HEK293 (cell line): ENCODE results near the gene IER3IP1.

ENCODE experiments used
- CTCF ChIA-PET: fragments of 350-600 bp; formaldehyde crosslinking; extraction: SDS; loops from one replicate; lab custom pipeline; 2021; ENCODE audit warnings: antibody characterized with exemption; lab: Yijun Ruan, JAX
- POLR2A ChIA-PET: fragments of 300-600 bp; formaldehyde crosslinking; extraction: SDS; loops from one replicate; lab custom pipeline; 2020; ENCODE audit warnings: antibody characterized with exemption, inconsistent platforms; lab: Yijun Ruan, JAX
- H3K27ac ChIP-seq: fragments of 200-500 bp; sonication (Bioruptor generic); 2 replicates; pipeline ENCODE4 v1.5.1; 2014; ENCODE audit warnings: low read depth, low read length, control low read depth, inconsistent platforms; ENCODE audit errors: extremely low read depth
- H3K36me3 ChIP-seq, 2 experiments: fragments of 200-500 bp in 1 of 2; sonication (Bioruptor generic) in 1 of 2; 1 replicate in 1 of 2; 2 replicates in 1 of 2; pipeline ENCODE4 v1.5.1; 2014 to 2017; ENCODE audit warnings: inconsistent platforms in 2 of 2, low read length in 2 of 2; ENCODE audit not compliant: control insufficient read depth in 2 of 2, insufficient read depth in 1 of 2
- H3K4me1 ChIP-seq: fragments of 200-500 bp; sonication (Bioruptor generic); 2 replicates; pipeline ENCODE4 v1.5.1; 2014; ENCODE audit warnings: mild to moderate bottlenecking, low read length, inconsistent platforms; ENCODE audit not compliant: control insufficient read depth, insufficient read depth
- H3K4me3 ChIP-seq: 2 replicates; pipeline ENCODE4 v1.5.1; 2011; ENCODE audit warnings: low read depth, mild to moderate bottlenecking, control low read depth, low read length, moderate library complexity
- H3K9me3 ChIP-seq: fragments of 200-500 bp; sonication (Bioruptor generic); 2 replicates; pipeline ENCODE4 v1.5.1; 2014; ENCODE audit warnings: low read depth, low read length, inconsistent platforms; ENCODE audit not compliant: control insufficient read depth, insufficient read depth
- FEZF1 ChIP-seq: fragments of 450-650 bp; formaldehyde crosslinking; IDR thresholded peaks from 2 replicates; pipeline ENCODE4 v1.5.1; 2016; ENCODE audit warnings: missing biosample characterization, missing genetic modification characterization
- OVOL3 ChIP-seq: fragments of 450-650 bp; formaldehyde crosslinking; IDR thresholded peaks from 2 replicates; pipeline ENCODE4 v1.5.1; 2016; ENCODE audit warnings: missing biosample characterization, missing genetic modification characterization
- SP3 ChIP-seq: fragments of 450-650 bp; formaldehyde crosslinking; IDR thresholded peaks from 2 replicates; pipeline ENCODE4 v1.5.1; 2016; ENCODE audit warnings: missing biosample characterization, missing genetic modification characterization
- ZBTB8A ChIP-seq: fragments of 450-650 bp; formaldehyde crosslinking; IDR thresholded peaks from 2 replicates; pipeline ENCODE4 v1.5.1; 2016; ENCODE audit warnings: missing biosample characterization, missing genetic modification characterization
- ZNF114 ChIP-seq: fragments of 450-650 bp; formaldehyde crosslinking; IDR thresholded peaks from 2 replicates; pipeline ENCODE4 v1.5.0; 2017; ENCODE audit warnings: missing biosample characterization, missing genetic modification characterization
- ZNF24 ChIP-seq: fragments of 450-650 bp; formaldehyde crosslinking; IDR thresholded peaks from 2 replicates; pipeline ENCODE4 v1.5.1; 2016; ENCODE audit warnings: missing biosample characterization, missing genetic modification characterization
- ZNF548 ChIP-seq: fragments of 450-650 bp; formaldehyde crosslinking; IDR thresholded peaks from 2 replicates; pipeline ENCODE4 v1.5.1; 2016; ENCODE audit warnings: missing biosample characterization, missing genetic modification characterization
- ZNF560 ChIP-seq: fragments of 450-650 bp; formaldehyde crosslinking; IDR thresholded peaks from 2 replicates; pipeline ENCODE4 v1.5.1; 2017; ENCODE audit warnings: missing biosample characterization, missing genetic modification characterization, borderline replicate concordance
- ZNF561 ChIP-seq: fragments of 450-650 bp; IDR thresholded peaks from 2 replicates; pipeline ENCODE4 v1.5.1; 2018; ENCODE audit warnings: missing biosample characterization, missing genetic modification characterization, borderline replicate concordance
- ZNF701 ChIP-seq: fragments of 450-650 bp; formaldehyde crosslinking; IDR thresholded peaks from 2 replicates; pipeline ENCODE4 v1.5.1; 2016; ENCODE audit warnings: missing biosample characterization, missing genetic modification characterization
- TF ChIP-seq, protein P1 (sequence below): sonication (generic); formaldehyde crosslinking; IDR thresholded peaks from 2 replicates; pipeline ENCODE4 v1.8.1; 2022; ENCODE audit warnings: mild to moderate bottlenecking, moderate library complexity, missing genetic modification reagents
- TF ChIP-seq, protein P2 (sequence below): fragments of 450-650 bp; formaldehyde crosslinking; IDR thresholded peaks from 2 replicates; pipeline ENCODE4 v1.5.1; 2016; ENCODE audit warnings: missing biosample characterization, missing genetic modification characterization
- TF ChIP-seq, protein P3 (sequence below): fragments of 450-650 bp; formaldehyde crosslinking; IDR thresholded peaks from 2 replicates; pipeline ENCODE4 v1.5.1; 2016; ENCODE audit warnings: missing biosample characterization, missing genetic modification characterization, borderline replicate concordance
- TF ChIP-seq, protein P4 (sequence below): fragments of 450-650 bp; formaldehyde crosslinking; IDR thresholded peaks from 2 replicates; pipeline ENCODE4 v1.5.1; 2017; ENCODE audit warnings: missing biosample characterization, mild to moderate bottlenecking, missing genetic modification characterization, moderate library complexity
- TF ChIP-seq, protein P5 (sequence below): fragments of 450-650 bp; formaldehyde crosslinking; IDR thresholded peaks from 2 replicates; pipeline ENCODE4 v1.5.1; 2016; ENCODE audit warnings: missing biosample characterization, missing genetic modification characterization

The IER3IP1 gene

DNA sequence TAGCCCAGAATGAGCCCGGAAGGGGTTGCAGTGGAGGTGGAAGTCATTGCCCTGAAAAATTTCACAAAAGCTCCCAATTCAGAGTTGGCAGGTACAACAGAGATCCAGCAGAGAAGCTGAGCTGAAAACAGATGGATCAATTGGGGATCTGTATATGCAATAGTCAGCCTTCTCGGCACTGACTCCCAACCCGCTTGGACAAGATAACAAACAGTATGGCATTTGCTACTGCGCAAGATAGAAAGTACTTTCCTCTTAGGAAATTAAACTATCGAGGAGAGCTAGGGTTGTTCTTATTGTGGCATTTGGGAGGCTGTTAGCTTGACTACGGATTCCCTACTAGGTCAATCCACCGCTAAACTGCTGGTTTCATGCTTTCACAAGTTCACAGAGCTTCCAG is 11.6 kb upstream of the IER3IP1 start:
- no peaks in the 10 kb centered on the region for H3K4me1 ChIP-seq
- H3K4me3 ChIP-seq, result no peak overlapping the region
- POLR2A ChIA-PET, result no interaction called here
- CTCF ChIA-PET, result interaction anchor here (0.7 to 2.3 kb wide), 4 partner anchors 17 to 585 kb away, joined by 3 to 10 read pairs (median 4); no protein-coding TSS in a partner anchor
- H3K27ac ChIP-seq, result no peak overlapping the region
- no peaks in the 10 kb centered on the region for H3K9me3 ChIP-seq
- no peaks in the 10 kb centered on the region for H3K36me3 ChIP-seq
- TF ChIP-seq, protein P1, sequence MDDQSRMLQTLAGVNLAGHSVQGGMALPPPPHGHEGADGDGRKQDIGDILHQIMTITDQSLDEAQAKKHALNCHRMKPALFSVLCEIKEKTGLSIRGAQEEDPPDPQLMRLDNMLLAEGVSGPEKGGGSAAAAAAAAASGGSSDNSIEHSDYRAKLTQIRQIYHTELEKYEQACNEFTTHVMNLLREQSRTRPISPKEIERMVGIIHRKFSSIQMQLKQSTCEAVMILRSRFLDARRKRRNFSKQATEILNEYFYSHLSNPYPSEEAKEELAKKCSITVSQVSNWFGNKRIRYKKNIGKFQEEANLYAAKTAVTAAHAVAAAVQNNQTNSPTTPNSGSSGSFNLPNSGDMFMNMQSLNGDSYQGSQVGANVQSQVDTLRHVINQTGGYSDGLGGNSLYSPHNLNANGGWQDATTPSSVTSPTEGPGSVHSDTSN (CRISPR knock-in tag), result no peak
- no peak for TF ChIP-seq ZNF548 (tag by site-specific recombination)
- TF ChIP-seq ZNF24 (tag by site-specific recombination), result no peak
- no peak for TF ChIP-seq ZNF560 (tag by site-specific recombination)
- TF ChIP-seq ZNF114 (tag by site-specific recombination), result no peak
- no peak for TF ChIP-seq FEZF1 (tag by site-specific recombination)
- TF ChIP-seq, protein P2, sequence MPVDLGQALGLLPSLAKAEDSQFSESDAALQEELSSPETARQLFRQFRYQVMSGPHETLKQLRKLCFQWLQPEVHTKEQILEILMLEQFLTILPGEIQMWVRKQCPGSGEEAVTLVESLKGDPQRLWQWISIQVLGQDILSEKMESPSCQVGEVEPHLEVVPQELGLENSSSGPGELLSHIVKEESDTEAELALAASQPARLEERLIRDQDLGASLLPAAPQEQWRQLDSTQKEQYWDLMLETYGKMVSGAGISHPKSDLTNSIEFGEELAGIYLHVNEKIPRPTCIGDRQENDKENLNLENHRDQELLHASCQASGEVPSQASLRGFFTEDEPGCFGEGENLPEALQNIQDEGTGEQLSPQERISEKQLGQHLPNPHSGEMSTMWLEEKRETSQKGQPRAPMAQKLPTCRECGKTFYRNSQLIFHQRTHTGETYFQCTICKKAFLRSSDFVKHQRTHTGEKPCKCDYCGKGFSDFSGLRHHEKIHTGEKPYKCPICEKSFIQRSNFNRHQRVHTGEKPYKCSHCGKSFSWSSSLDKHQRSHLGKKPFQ (tag by site-specific recombination), result no peak
- TF ChIP-seq, protein P3, sequence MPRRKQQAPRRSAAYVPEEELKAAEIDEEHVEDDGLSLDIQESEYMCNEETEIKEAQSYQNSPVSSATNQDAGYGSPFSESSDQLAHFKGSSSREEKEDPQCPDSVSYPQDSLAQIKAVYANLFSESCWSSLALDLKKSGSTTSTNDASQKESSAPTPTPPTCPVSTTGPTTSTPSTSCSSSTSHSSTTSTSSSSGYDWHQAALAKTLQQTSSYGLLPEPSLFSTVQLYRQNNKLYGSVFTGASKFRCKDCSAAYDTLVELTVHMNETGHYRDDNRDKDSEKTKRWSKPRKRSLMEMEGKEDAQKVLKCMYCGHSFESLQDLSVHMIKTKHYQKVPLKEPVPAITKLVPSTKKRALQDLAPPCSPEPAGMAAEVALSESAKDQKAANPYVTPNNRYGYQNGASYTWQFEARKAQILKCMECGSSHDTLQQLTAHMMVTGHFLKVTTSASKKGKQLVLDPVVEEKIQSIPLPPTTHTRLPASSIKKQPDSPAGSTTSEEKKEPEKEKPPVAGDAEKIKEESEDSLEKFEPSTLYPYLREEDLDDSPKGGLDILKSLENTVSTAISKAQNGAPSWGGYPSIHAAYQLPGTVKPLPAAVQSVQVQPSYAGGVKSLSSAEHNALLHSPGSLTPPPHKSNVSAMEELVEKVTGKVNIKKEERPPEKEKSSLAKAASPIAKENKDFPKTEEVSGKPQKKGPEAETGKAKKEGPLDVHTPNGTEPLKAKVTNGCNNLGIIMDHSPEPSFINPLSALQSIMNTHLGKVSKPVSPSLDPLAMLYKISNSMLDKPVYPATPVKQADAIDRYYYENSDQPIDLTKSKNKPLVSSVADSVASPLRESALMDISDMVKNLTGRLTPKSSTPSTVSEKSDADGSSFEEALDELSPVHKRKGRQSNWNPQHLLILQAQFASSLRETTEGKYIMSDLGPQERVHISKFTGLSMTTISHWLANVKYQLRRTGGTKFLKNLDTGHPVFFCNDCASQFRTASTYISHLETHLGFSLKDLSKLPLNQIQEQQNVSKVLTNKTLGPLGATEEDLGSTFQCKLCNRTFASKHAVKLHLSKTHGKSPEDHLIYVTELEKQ (tag by site-specific recombination), result no peak
- TF ChIP-seq ZNF561 (tag by site-specific recombination), result no peak
- TF ChIP-seq, protein P4, sequence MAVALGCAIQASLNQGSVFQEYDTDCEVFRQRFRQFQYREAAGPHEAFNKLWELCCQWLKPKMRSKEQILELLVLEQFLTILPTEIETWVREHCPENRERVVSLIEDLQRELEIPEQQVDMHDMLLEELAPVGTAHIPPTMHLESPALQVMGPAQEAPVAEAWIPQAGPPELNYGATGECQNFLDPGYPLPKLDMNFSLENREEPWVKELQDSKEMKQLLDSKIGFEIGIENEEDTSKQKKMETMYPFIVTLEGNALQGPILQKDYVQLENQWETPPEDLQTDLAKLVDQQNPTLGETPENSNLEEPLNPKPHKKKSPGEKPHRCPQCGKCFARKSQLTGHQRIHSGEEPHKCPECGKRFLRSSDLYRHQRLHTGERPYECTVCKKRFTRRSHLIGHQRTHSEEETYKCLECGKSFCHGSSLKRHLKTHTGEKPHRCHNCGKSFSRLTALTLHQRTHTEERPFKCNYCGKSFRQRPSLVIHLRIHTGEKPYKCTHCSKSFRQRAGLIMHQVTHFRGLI (tag by site-specific recombination), result no peak
- no peak for TF ChIP-seq ZNF701
- TF ChIP-seq ZBTB8A (tag by site-specific recombination), result no peak
- TF ChIP-seq OVOL3 (tag by site-specific recombination), result no peak
- TF ChIP-seq, protein P5, sequence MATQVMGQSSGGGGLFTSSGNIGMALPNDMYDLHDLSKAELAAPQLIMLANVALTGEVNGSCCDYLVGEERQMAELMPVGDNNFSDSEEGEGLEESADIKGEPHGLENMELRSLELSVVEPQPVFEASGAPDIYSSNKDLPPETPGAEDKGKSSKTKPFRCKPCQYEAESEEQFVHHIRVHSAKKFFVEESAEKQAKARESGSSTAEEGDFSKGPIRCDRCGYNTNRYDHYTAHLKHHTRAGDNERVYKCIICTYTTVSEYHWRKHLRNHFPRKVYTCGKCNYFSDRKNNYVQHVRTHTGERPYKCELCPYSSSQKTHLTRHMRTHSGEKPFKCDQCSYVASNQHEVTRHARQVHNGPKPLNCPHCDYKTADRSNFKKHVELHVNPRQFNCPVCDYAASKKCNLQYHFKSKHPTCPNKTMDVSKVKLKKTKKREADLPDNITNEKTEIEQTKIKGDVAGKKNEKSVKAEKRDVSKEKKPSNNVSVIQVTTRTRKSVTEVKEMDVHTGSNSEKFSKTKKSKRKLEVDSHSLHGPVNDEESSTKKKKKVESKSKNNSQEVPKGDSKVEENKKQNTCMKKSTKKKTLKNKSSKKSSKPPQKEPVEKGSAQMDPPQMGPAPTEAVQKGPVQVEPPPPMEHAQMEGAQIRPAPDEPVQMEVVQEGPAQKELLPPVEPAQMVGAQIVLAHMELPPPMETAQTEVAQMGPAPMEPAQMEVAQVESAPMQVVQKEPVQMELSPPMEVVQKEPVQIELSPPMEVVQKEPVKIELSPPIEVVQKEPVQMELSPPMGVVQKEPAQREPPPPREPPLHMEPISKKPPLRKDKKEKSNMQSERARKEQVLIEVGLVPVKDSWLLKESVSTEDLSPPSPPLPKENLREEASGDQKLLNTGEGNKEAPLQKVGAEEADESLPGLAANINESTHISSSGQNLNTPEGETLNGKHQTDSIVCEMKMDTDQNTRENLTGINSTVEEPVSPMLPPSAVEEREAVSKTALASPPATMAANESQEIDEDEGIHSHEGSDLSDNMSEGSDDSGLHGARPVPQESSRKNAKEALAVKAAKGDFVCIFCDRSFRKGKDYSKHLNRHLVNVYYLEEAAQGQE (tag by site-specific recombination), result no peak
- TF ChIP-seq SP3 (tag by site-specific recombination), result no peak
